ENCODE results near the gene SRC.

Gene SRC

GRCh38 chr20:37351689-37352607 is 6.0 kb downstream of the SRC start:
- no peak for DNase-seq

DNA sequence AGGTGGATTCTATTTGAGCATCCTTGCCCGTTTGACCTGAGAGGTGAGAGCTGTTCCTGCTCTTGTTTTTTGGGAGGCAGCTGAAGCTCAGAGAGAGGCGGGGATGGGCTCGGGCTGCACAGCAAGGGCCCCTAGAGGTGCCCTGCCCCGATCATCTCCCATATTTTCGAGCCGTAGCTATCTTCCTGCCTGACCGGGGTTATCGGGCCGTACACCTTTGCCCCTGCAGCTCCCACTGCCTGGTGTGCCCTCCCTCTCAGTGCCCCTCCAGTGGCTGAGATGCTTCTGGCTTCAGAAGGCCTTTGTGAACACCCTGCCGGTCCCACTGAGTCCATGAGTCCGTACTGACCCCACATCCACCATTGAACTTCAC is 6.7 kb downstream of the SRC start:
- DNase-seq, result no peak

DNA sequence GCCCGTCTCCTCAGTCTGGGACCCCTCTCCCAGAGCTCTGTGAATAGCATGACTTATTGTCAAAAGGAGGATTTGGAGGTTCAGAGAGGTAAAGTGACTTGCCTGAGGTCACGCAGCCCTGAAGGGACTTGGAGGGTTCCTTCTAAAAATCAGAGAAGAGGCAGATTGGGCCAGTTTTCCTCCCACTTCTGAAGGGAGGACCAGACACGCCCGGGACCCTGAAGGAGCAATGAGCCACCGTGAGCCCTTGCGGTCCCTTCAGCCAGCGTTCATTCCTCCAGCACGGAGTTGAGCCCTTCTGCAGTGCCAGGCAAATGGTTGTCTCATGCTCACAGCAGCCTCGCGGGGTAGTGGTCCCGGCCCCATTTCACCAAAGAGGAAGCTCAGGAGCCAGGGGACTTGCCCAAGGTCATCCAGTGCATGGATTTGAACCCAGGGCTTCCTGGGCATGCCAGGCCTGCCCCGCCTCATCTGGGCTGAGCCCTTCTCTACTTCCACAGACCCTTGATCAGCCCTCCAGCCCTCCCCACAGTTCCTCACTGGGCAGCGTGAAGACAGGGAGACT is 7.4 kb downstream of the SRC start:
- DNase-seq, result no peak

DNA sequence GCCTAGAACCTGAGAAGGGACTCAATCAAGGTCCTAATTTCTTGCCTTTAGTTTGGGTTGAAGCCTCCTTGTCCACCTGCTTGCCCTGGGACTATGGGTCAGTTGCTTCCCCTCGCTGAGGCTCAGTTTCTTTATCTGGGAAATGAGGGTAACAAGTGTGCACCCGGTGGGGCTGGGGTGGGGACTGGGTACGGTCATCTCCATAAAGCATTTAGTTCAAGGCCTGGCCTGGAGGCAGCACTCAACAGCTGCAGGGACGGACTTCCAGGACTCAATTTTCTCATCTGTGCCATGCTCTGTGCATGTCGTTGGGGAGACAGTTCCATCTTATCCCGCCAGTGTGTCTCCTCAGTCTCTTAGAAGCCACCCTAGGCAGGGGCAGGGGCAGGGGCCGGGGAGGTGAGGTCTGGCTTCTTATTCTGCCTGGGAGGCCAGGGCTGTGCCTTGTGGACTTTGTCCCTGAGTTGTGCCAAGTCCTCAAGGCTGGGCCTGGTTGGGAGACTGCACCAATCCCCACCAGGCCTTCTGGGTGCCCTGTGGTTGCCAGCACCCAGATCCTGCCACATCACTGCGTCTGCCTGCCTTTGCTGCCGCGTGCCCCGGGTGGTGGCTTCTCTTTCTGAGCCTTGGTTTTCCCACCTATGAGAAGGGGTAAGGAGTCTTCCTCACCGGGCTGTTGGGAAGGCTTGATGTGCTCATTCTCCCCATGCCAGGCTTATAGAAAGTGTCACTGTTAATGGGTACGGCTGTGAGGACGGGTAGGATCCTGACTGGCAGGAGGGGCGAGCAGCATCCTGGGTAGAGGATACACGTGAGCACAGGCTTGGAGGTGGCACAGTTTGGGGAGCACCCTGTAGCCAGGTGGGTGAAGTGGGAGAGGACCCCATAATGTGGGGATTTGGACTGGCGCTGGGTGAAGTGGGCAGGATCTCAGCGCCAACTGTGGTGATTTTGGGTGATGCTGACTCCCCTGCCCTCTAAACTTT is 8.6 kb downstream of the SRC start:
- DNase-seq, result no peak

GRCh38 chr20:37355252-37356180 is 9.6 kb downstream of the SRC start:
- DNase-seq, result no peak

- DNase-seq, result no peak
These were observed 10.4 kb downstream of the SRC start for GRCh38 chr20:37356387-37356786.

DNA sequence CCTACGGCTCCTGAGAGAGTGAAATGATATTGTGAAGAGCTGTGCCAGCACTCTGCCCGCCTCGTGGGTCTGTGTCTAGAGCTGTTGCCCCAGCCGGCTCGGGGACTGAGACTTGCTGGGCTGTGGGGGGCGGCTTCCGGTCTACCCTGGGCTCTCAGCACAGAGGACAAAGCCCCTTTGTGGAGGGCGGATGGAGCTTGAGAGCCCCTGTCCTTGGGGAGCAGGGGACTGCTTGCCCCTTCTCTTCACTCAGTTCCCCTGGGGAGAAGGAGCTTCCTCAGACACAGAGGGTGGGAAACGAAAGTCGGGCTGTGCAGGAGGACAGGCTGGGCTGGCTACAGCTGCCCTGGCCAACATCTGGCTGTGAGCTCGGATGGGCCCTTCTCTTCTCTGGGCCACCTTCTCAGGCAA is 11.0 kb downstream of the SRC start:
- no peak for DNase-seq

DNA sequence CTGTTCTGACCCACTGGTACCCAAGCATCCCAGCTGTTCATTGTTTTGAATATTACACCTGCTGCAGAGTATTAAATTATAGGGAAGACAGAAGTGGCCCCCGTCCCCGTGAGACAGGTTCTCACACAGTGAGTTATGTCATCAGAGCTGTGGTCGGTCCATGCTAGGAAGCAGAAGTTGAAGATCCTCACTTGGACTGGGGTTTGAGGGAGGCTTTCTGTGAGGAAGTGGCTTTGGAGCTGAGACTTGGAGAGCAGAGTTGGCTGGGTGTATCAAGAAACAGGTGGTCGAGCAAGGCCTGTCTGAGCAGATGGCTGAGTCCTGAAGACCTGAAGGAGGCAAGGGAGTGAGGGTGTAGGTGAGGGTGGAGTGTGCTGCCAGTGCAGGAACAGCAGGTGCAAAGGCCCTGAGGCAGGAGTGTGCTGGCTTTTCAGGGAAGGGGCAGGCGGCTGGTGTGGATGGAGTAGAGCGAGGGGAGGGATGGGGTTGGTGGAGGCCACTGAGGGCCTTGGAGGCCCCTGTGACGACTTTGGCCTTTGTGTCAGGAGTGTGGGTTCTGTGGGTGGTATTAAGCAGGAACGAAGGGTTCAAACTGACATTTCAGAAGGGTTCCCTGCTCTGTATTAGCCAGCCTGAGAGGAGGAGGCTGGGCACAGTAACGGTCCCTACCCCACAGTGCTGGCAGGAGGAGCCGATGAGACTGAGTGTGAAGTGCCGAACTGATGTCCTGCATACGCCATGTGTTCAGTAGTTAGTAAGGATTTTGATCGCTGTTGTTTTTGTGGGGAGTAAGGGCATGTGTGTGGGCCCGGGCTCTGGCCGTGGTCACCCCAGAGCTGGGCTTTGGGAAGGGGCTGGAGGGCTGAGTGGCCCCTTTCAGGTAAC is 11.8 kb downstream of the SRC start:
- DNase-seq, result no peak

DNA sequence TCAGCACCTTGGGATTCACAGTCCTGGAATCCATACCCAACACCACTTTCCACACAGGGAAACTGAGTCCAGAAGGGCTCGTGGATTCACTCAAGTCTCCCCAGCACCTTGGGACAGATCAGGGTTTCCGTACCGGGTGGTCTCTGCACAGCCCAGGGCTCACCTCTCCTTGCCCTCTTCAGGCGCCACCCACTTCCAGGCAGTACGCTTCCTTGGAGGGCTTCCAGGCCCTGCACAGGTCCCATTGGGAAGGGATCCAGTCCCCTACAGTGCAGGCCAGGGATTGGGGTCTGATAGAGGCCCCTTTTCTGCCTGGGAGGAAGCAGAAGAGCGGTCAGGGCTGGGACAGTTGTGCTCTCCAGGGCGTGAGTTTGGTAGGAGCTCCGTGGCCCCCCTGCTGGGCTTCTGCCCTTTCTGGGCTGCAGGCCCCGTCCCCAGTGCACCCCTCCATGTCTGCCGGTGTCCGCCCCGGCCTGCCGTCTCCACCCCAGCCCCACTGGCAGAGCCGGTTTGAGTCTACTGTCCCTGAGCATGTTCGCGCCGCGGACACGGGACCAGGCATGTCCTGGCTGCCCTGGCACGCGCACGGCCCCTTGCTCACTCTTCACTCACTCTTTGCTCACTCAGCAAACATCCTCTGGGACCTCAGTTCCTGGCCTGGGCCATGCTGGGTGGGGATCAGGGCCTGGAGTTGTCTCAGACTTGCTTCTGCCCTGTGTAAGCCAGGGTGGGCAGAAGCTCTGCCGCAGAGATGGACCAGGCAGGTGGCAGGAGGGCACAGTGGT is 12.6 kb downstream of the SRC start:
- DNase-seq, result no peak

DNA sequence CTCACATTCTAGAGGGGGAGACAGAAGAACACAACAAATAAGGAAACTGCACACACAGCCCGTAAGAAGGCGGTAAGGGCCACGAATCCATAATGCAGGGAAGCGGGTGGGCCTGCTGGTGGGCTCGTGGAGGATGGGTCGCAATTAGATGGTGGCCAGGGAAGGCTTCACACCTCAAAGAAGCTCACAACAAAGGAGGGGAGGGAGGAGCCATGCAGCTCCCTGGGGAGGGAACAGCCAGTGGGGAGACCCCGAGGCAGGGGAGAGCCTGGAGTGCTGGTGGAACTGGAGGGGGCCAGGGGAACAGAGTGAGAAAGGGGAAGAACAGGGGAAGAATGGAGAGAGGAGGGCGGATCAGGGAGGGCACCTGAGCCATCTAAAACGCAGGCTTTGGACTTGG is 13.4 kb downstream of the SRC start:
- no peak for DNase-seq

GRCh38 chr20:37359836-37360235 is 13.9 kb downstream of the SRC start:
- DNase-seq, result no peak

DNA sequence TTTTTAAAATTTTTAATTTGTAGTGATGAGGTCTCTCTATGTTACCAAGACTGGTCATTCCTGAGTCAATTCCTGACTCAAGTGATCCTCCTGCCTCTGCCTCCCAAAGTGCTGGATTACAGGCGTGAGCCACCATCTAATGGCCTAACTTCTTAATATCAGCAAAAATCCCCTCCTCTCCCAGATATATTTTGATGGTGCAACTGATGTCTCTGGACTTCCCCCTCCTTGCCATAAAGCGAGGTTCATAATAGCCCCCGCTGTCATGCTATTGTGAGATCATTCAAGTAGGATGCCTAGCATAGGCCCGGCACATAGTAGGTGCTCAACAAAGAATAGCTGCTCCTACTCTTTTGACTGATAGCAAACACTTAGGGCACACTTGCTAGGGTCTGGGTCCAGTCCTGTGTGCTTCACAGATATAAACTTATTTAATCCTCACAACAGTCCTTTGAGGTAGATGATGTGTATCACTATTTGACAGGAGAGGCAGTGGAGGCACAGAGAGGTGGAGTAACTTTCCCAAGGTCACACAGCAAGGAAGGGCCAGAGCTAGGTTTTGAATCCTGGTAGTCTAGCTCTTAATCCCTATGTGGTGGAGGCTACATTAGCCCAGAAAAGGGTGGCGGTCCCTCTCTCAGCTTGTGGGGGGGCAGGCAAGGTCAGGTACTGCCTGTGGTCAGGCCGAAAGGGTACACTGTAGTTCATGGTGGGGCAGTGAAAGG is 14.6 kb downstream of the SRC start:
- no peak for DNase-seq

DNA sequence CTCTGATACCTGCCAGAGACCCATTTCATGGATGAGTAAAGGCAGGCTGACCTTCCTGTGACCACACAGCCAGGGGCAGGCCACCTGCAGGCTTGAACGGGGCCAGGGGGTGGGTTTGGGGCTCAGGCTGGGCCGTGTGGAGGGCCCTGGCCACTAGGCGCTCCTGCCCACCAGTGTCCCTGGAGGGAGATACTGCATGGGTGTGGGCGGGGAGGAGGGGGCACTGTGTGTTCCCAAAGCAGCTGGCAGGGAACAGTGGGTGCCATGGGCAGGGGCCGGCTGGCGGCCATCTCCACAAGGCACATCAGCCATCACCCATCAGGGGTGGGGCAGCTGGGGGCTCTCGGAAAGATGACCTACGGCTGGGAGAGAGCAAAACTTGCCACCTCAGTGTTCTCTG is 15.4 kb downstream of the SRC start:
- no peak for DNase-seq

- DNase-seq, result no peak
These were observed 16.4 kb downstream of the SRC start for GRCh38 chr20:37362231-37362792.

GRCh38 chr20:37362821-37363220 is 16.9 kb downstream of the SRC start:
- DNase-seq, result no peak

DNA sequence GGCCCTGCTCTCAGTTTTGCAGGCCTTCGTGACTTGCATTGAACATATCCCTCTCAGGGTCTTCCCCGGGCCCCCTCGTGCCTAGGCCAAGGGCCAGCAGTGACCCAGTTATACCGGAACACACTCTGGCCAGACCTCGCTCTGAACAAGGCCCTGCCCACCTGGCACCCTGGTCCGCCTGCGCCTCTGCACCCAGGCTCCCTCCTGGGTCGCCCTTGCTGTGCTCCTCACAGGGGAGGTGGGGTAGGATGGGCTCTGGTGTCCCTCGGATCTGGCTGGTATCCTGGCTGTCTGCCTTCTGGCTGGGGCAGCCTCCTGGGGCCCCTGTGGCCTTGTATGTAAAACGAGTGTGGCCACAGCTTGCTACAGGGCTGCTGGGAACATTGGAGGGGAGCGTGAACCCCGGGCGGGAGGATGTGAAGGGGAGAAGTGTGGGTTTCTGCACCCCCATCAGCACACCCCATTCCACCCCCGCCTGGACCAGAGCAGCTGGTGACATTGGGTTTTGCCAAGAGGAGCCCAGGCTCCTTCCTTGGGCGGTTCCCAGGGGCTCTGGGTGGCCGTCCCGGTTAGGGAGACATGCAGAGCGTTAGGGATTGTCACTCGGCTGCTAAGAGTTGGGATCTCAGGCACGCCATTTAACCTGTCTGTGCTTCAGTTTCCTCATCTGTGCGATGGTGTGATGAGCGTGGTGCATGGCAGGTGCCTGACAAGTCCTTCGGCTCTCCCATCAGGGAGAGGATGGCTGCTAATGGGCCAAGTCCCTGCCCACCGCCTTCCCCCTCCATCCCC is 17.5 kb downstream of the SRC start:
- DNase-seq, result no peak

- no peak for DNase-seq
These were observed 18.3 kb downstream of the SRC start for GRCh38 chr20:37364013-37364926.

Data from NCI-H146 (cell line).